ENCODE data around the gene INSYN2B.

INSYN2B gene

GRCh38 chr5:169979871-169980270, 424 bp downstream of the INSYN2B start:
- Histone ChIP-seq H3K4me3 (replicated peaks; ENCODE audit: insufficient read depth, low read length) (no peak overlapping the region), H3K27me3 (ENCODE audit: insufficient read depth, poor library complexity, severe bottlenecking) (no peaks in the 10 kb centered on the region), H3K27ac (replicated peaks) (no peak overlapping the region)
- DNase-seq (ENCODE audit: low read depth in 1 of 2, low spot score in 1 of 2) = no peak
- no peak for TF ChIP-seq REST (IDR thresholded peaks at IDR 0.05; ENCODE audit: insufficient replicate concordance, low read depth)
- no peak for TF ChIP-seq CTCF (IDR thresholded peaks at IDR 0.05; ENCODE audit: insufficient read depth, low read length)

- no peaks in the 10 kb centered on the region for H3K27me3 ChIP-seq (ENCODE audit: insufficient read depth, poor library complexity, severe bottlenecking)
- H3K27ac ChIP-seq (replicated peaks) = no peak overlapping the region
- H3K4me3 ChIP-seq (replicated peaks; ENCODE audit: insufficient read depth, low read length) = no peak overlapping the region
- TF ChIP-seq SPI1 (IDR thresholded peaks at IDR 0.05; ENCODE audit: borderline replicate concordance, low read depth) (no peak), POLR2AphosphoS5 (IDR thresholded peaks at IDR 0.05; ENCODE audit: low read depth) (no peak), CTCF (IDR thresholded peaks at IDR 0.05; ENCODE audit: insufficient read depth, low read length) (no peak), GABPA (IDR thresholded peaks at IDR 0.05; ENCODE audit: low read depth) (no peak), REST (IDR thresholded peaks at IDR 0.05; ENCODE audit: insufficient replicate concordance, low read depth) (no peak)
- no peak for DNase-seq (ENCODE audit: low read depth in 1 of 2, low spot score in 1 of 2)
Measured at GRCh38 chr5:169978714-169979113, 1.6 kb downstream of the INSYN2B start.

GRCh38 chr5:169974121-169974770, 6.0 kb downstream of the INSYN2B start:
- H3K27me3 ChIP-seq (ENCODE audit: insufficient read depth, poor library complexity, severe bottlenecking) = no peaks in the 10 kb centered on the region
- H3K27ac ChIP-seq (replicated peaks) = no peak overlapping the region
- TF ChIP-seq GABPA (IDR thresholded peaks at IDR 0.05; ENCODE audit: low read depth) (no peak), CTCF (IDR thresholded peaks at IDR 0.05; ENCODE audit: insufficient read depth, low read length) (no peak), REST (IDR thresholded peaks at IDR 0.05; ENCODE audit: insufficient replicate concordance, low read depth) (no peak), POLR2AphosphoS5 (IDR thresholded peaks at IDR 0.05; ENCODE audit: low read depth) (no peak), SPI1 (IDR thresholded peaks at IDR 0.05; ENCODE audit: borderline replicate concordance, low read depth) (no peak)
- no peak for DNase-seq (ENCODE audit: low read depth in 1 of 2, low spot score in 1 of 2)
- H3K4me3 ChIP-seq (replicated peaks; ENCODE audit: insufficient read depth, low read length) = no peak overlapping the region

All from HL-60 (cell line).